BJ (cell line): ENCODE measurements around the gene NDUFA3. TPM values are rescaled to one million over a fixed set of nuclear protein-coding genes. Genes with fewer than 3 reads are reported as not detected.

Source experiments
- CTCF ChIA-PET: fragments of 350-600 bp; formaldehyde crosslinking; extraction: SDS; loops from one replicate; lab custom pipeline; 2021; ENCODE audit warnings: antibody characterized with exemption, inconsistent platforms; lab: Yijun Ruan, JAX
- POLR2A ChIA-PET: fragments of 300-600 bp; sonication (Branson Sonifier 250); formaldehyde crosslinking; extraction: SDS; loops from one replicate; lab custom pipeline; 2021; ENCODE audit warnings: antibody characterized with exemption; lab: Charles Lee
- DNase-seq: peaks from one replicate; pipeline ENCODE4 v3.0.0-alpha.2; 2011; ENCODE audit warnings: low read depth
- H3K27me3 ChIP-seq: 2 replicates; pipeline ENCODE4 v1.6.0; 2011; ENCODE audit warnings: low read length; ENCODE audit not compliant: control insufficient read depth, insufficient read depth
- H3K36me3 ChIP-seq: 2 replicates; pipeline ENCODE4 v1.5.1; 2011; ENCODE audit warnings: low read length; ENCODE audit not compliant: control insufficient read depth, insufficient read depth
- H3K4me3 ChIP-seq: 2 replicates; pipeline ENCODE4 v1.5.1; 2011; ENCODE audit warnings: low read depth, mild to moderate bottlenecking, control low read depth, low read length
- CTCF ChIP-seq: IDR thresholded peaks from 2 replicates; pipeline ENCODE4 v1.5.1; 2011; ENCODE audit warnings: low read depth, mild to moderate bottlenecking, control low read depth, inconsistent platforms, low read length, moderate library complexity; ENCODE audit not compliant: insufficient read depth
- polyA plus RNA-seq: library from polyadenylated mRNA; depleted of rRNA; stranded (reverse); fragments of >200 nt; gene quantifications from 2 replicates; pipeline ENCODE4 v1.2.3, GENCODE V29; 2011

Gene NDUFA3
- polyA plus RNA-seq, 1 experiment: 26.6 TPM

- ChIA-PET POLR2A (no interaction called here), CTCF (no interaction called here)
- no peak for TF ChIP-seq CTCF
- H3K4me3 ChIP-seq: no peak overlapping the region
- peaks cover 29% of the 10 kb centered on the region for H3K36me3 ChIP-seq
- no peaks in the 10 kb centered on the region for H3K27me3 ChIP-seq
- DNase-seq: no peak
Measured at GRCh38 chr19:54128796-54129616, 26.4 kb downstream of the NDUFA3 start.

GRCh38 chr19:54129617-54129996 lies 27.0 kb downstream of the NDUFA3 start:
- peaks cover 27% of the 10 kb centered on the region for H3K36me3 ChIP-seq
- H3K27me3 ChIP-seq: no peaks in the 10 kb centered on the region
- CTCF ChIA-PET: no interaction called here
- no peak for DNase-seq
- TF ChIP-seq CTCF: no peak
- H3K4me3 ChIP-seq: no peak overlapping the region
- POLR2A ChIA-PET: interaction anchor here (0.6 kb wide), 1 partner anchor 1047 kb away, joined by 3 read pairs; no protein-coding TSS in a partner anchor

- no peak for TF ChIP-seq CTCF
- no peak for DNase-seq
- CTCF ChIA-PET: no interaction called here
- POLR2A ChIA-PET: no interaction called here
- Histone ChIP-seq H3K27me3 (no peaks in the 10 kb centered on the region), H3K4me3 (no peak overlapping the region), H3K36me3 (peaks cover 12% of the 10 kb centered on the region)
Measured at GRCh38 chr19:54133312-54133956, 30.8 kb downstream of the NDUFA3 start.

- TF ChIP-seq CTCF: no peak
- Histone ChIP-seq H3K4me3 (no peak overlapping the region), H3K36me3 (peaks cover 11% of the 10 kb centered on the region), H3K27me3 (no peaks in the 10 kb centered on the region)
- DNase-seq: no peak
- POLR2A ChIA-PET: no interaction called here
- CTCF ChIA-PET: no interaction called here
Measured at GRCh38 chr19:54133957-54134590, 31.4 kb downstream of the NDUFA3 start.
